Measurements from ENCODE around the gene ZNF26. TPM values are rescaled to one million over a fixed set of nuclear protein-coding genes. Genes with fewer than 3 reads are reported as not detected.
A peak's percentile ranks its signal among the peaks of the same experiment; 100 is the strongest.
"Not testable (repeated sequence)": the region's sequence is repeated elsewhere in the genome, so short reads cannot be mapped to it uniquely, and the experiment has no call there.

The ZNF26 gene, protein sequence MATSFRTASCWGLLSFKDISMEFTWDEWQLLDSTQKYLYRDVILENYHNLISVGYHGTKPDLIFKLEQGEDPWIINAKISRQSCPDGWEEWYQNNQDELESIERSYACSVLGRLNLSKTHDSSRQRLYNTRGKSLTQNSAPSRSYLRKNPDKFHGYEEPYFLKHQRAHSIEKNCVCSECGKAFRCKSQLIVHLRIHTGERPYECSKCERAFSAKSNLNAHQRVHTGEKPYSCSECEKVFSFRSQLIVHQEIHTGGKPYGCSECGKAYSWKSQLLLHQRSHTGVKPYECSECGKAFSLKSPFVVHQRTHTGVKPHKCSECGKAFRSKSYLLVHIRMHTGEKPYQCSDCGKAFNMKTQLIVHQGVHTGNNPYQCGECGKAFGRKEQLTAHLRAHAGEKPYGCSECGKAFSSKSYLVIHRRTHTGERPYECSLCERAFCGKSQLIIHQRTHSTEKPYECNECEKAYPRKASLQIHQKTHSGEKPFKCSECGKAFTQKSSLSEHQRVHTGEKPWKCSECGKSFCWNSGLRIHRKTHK
- 16.4 TPM for total RNA-seq
- polyA plus RNA-seq (ENCODE audit: insufficient read depth, low read depth, low replicate concordance) = 2.9 TPM
- long read RNA-seq, donor 1, full-length matches to known transcripts = 2 of 2 reads
- long read RNA-seq, donor 1, partial matches to known transcripts = 0 of 2 reads
- long read RNA-seq, donor 1, other reads (novel, unspliced or antisense) = 0 of 2 reads
- long read RNA-seq, donor 2, full-length matches to known transcripts = 2 of 2 reads
- long read RNA-seq, donor 2, partial matches to known transcripts = 0 of 2 reads
- long read RNA-seq, donor 2, other reads (novel, unspliced or antisense) = 0 of 2 reads
- long read RNA-seq, donor 3 = 0 reads
- long read RNA-seq, donor 4, full-length matches to known transcripts = 1 of 1 reads
- long read RNA-seq, donor 4, partial matches to known transcripts = 0 of 1 reads
- long read RNA-seq, donor 4, other reads (novel, unspliced or antisense) = 0 of 1 reads
- long read RNA-seq, donor 5 = 0 reads
- long read RNA-seq, donor 6, full-length matches to known transcripts = 1 of 11 reads
- long read RNA-seq, donor 6, partial matches to known transcripts = 10 of 11 reads
- long read RNA-seq, donor 6, other reads (novel, unspliced or antisense) = 0 of 11 reads
- long read RNA-seq, donor 7, full-length matches to known transcripts = 4 of 8 reads
- long read RNA-seq, donor 7, partial matches to known transcripts = 0 of 8 reads
- long read RNA-seq, donor 7, other reads (novel, unspliced or antisense) = 4 of 8 reads
- long read RNA-seq, donor 8, full-length matches to known transcripts = 3 of 3 reads
- long read RNA-seq, donor 8, partial matches to known transcripts = 0 of 3 reads
- long read RNA-seq, donor 8, other reads (novel, unspliced or antisense) = 0 of 3 reads
- long read RNA-seq, donor 9, full-length matches to known transcripts = 1 of 6 reads
- long read RNA-seq, donor 9, partial matches to known transcripts = 5 of 6 reads
- long read RNA-seq, donor 9, other reads (novel, unspliced or antisense) = 0 of 6 reads
- long read RNA-seq, donor 10, full-length matches to known transcripts = 3 of 3 reads
- long read RNA-seq, donor 10, partial matches to known transcripts = 0 of 3 reads
- long read RNA-seq, donor 10, other reads (novel, unspliced or antisense) = 0 of 3 reads

DNA sequence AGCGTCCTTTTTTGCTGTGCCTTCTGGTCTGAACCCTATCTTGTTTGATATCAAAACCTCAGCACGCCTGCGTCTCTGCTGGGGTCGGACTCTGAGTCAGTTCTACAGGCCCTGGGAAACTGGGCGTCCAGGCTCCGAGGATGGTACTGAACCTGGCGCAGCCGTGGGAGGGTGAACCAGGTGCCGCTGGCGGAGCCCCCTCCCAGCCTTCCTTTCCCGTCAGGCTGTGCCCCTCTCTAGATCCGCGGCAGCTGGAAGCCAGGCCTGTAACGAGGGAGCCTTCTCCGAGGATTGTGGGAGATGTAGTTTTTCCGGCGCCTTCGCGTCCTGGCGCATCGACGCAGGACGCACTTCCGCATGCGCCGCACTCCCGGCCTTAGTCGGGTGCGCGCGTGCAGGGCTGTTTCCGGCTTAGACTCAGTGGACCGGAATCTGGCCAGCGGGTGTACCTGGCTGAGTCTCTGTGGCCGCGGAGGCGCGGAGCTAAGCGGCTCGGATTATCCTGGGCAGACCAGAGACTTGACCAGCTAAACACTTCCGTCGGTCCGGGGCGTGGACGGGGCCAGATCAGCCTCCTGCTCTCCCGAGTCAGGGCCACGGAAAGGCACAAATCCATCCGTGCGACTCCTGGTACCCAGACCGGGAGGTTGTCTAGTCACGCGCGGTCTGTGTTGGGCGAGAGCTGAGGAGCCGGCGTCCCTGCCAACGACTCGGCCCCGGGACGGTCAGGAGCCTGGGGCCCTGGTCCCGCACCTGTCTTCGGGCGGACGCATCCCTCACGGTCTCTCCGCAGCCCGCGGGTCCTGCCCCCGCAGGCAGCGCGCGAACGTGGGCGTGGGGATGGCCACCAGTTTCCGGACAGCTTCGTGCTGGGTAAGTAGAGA is at the start of gene ZNF26:
TSS of gene ZNF26 (plus strand) at position 367 of the 884 bp plus-strand sequence. CDS start at position 841, 474 bp downstream.
- Histone ChIP-seq H3K4me3 (ENCODE audit: low read length in 3 of 3) (peak within 1 kb of the TSS; percentile 90 to 93 (median 93)), H3K27me3 (ENCODE audit: control insufficient read depth, insufficient read depth, low read length) (no peaks in the 10 kb centered on the region), H3K4me1 (ENCODE audit: control insufficient read depth in 2 of 3, insufficient read depth in 2 of 3, low read depth in 1 of 3, low read length in 3 of 3) (peaks cover 0 to 7% (median 5%) of the 10 kb centered on the region in 3 donors), H3K9ac (ENCODE audit: low read length in 3 of 3) (peak within 1 kb of the TSS; percentile 77 to 95 (median 85)), H3K27ac (ENCODE audit: low read depth in 2 of 2, low read length in 2 of 2) (peak within 1 kb of the TSS; percentile 45 to 76), H3K36me3 (ENCODE audit: control insufficient read depth in 2 of 3, insufficient read depth in 3 of 3, low read length in 3 of 3) (peaks cover 0 to 3% (median 0%) of the 10 kb centered on the region in 3 donors), H3K9me3 (ENCODE audit: control insufficient read depth in 2 of 3, insufficient read depth in 1 of 3, low read length in 3 of 3) (no peaks in the 10 kb centered on the region)
- TF ChIP-seq, protein P1, sequence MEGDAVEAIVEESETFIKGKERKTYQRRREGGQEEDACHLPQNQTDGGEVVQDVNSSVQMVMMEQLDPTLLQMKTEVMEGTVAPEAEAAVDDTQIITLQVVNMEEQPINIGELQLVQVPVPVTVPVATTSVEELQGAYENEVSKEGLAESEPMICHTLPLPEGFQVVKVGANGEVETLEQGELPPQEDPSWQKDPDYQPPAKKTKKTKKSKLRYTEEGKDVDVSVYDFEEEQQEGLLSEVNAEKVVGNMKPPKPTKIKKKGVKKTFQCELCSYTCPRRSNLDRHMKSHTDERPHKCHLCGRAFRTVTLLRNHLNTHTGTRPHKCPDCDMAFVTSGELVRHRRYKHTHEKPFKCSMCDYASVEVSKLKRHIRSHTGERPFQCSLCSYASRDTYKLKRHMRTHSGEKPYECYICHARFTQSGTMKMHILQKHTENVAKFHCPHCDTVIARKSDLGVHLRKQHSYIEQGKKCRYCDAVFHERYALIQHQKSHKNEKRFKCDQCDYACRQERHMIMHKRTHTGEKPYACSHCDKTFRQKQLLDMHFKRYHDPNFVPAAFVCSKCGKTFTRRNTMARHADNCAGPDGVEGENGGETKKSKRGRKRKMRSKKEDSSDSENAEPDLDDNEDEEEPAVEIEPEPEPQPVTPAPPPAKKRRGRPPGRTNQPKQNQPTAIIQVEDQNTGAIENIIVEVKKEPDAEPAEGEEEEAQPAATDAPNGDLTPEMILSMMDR (IDR thresholded peaks at IDR 0.05; ENCODE audit: borderline replicate concordance, extremely low read depth, insufficient read depth) = no peak
- FAIRE-seq (no peak), DNase-seq (peak; percentile 95 to 98 (median 96))
- intact Hi-C loops (cut with DNase I) = no loop called here

DNA sequence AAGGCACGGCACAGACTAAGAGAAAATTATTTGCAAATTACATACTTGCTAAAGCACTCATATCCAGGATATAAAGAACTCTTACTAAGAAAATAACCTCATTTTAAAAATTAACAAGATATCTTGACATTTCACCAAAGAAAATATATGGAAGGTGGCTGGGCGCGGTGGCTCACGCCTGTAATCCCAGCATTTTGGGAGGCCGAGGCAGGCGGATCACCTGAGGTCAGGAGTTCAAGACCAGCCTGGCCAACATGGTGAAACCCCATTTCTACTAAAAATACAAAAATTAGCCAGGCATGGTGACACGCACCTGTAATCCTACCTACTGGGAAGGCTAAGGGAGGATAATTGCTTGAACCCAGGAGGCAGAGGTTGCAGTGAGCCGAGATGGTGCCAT is 49.2 kb upstream of the ZNF26 start:
- H3K4me1 ChIP-seq (ENCODE audit: control insufficient read depth in 2 of 3, insufficient read depth in 2 of 3, low read depth in 1 of 3, low read length in 3 of 3); H3K4me3 ChIP-seq (ENCODE audit: low read length in 3 of 3); FAIRE-seq; H3K27me3 ChIP-seq (ENCODE audit: control insufficient read depth, insufficient read depth, low read length); H3K9ac ChIP-seq (ENCODE audit: low read length in 3 of 3); H3K27ac ChIP-seq (ENCODE audit: low read depth in 2 of 2, low read length in 2 of 2); DNase-seq; intact Hi-C loops (cut with DNase I): not testable (repeated sequence)
- peaks cover under 1 to 24% (median 6%) of the 10 kb centered on the region in 3 donors for H3K36me3 ChIP-seq (ENCODE audit: control insufficient read depth in 2 of 3, insufficient read depth in 3 of 3, low read length in 3 of 3)
- peaks cover under 1 to 59% (median 26%) of the 10 kb centered on the region in 3 donors for H3K9me3 ChIP-seq (ENCODE audit: control insufficient read depth in 2 of 3, insufficient read depth in 1 of 3, low read length in 3 of 3)

GRCh38 chr12:132937476-132937875 is 48.7 kb upstream of the ZNF26 start:
- no peaks in the 10 kb centered on the region for H3K27me3 ChIP-seq (ENCODE audit: control insufficient read depth, insufficient read depth, low read length)
- no peak for DNase-seq
- peaks cover 0 to 59% (median 27%) of the 10 kb centered on the region in 3 donors for H3K9me3 ChIP-seq (ENCODE audit: control insufficient read depth in 2 of 3, insufficient read depth in 1 of 3, low read length in 3 of 3)
- no peaks in the 10 kb centered on the region for H3K4me1 ChIP-seq (ENCODE audit: control insufficient read depth in 2 of 3, insufficient read depth in 2 of 3, low read depth in 1 of 3, low read length in 3 of 3)
- H3K4me3 ChIP-seq (ENCODE audit: low read length in 3 of 3) = no peak overlapping the region
- no peak overlapping the region for H3K9ac ChIP-seq (ENCODE audit: low read length in 3 of 3)
- TF ChIP-seq, protein P1 (IDR thresholded peaks at IDR 0.05; ENCODE audit: borderline replicate concordance, extremely low read depth, insufficient read depth) = no peak
- no peak for FAIRE-seq
- H3K27ac ChIP-seq (ENCODE audit: low read depth in 2 of 2, low read length in 2 of 2) = no peak overlapping the region
- peaks cover 3 to 25% (median 9%) of the 10 kb centered on the region in 3 donors for H3K36me3 ChIP-seq (ENCODE audit: control insufficient read depth in 2 of 3, insufficient read depth in 3 of 3, low read length in 3 of 3)
- intact Hi-C loops (cut with DNase I) = no loop called here

- H3K9ac ChIP-seq (ENCODE audit: low read length in 3 of 3); DNase-seq; H3K27ac ChIP-seq (ENCODE audit: low read depth in 2 of 2, low read length in 2 of 2); intact Hi-C loops (cut with DNase I); H3K4me3 ChIP-seq (ENCODE audit: low read length in 3 of 3); FAIRE-seq; H3K27me3 ChIP-seq (ENCODE audit: control insufficient read depth, insufficient read depth, low read length); H3K4me1 ChIP-seq (ENCODE audit: control insufficient read depth in 2 of 3, insufficient read depth in 2 of 3, low read depth in 1 of 3, low read length in 3 of 3): not testable (repeated sequence)
- Histone ChIP-seq H3K9me3 (ENCODE audit: control insufficient read depth in 2 of 3, insufficient read depth in 1 of 3, low read length in 3 of 3) (peaks cover 0 to 55% (median 23%) of the 10 kb centered on the region in 3 donors), H3K36me3 (ENCODE audit: control insufficient read depth in 2 of 3, insufficient read depth in 3 of 3, low read length in 3 of 3) (peaks cover 7 to 28% (median 14%) of the 10 kb centered on the region in 3 donors)
Measured at GRCh38 chr12:132938807-132939206, 47.4 kb upstream of the ZNF26 start.

All from kidney (tissue), 22 donors.